Loucy (cell line): ENCODE measurements around the gene RABGGTA.

Experiments
- H2AFZ ChIP-seq: fragments of 200-600 bp; sonication (generic); 2 replicates; pipeline ENCODE4 v1.6.0; 2016; ENCODE audit warnings: antibody characterized with exemption, mild to moderate bottlenecking, low read length, moderate library complexity
- H3F3A ChIP-seq: fragments of 200-600 bp; 2 replicates; pipeline ENCODE4 v1.6.0; 2016; ENCODE audit warnings: antibody characterized with exemption, low read depth, mild to moderate bottlenecking
- H3K27me3 ChIP-seq: fragments of 200-600 bp; sonication (generic); 2 replicates; pipeline ENCODE4 v1.6.1; 2014; ENCODE audit warnings: low read length, mild to moderate bottlenecking; ENCODE audit not compliant: insufficient read depth, poor library complexity, severe bottlenecking
- H3K36me3 ChIP-seq: fragments of 200-600 bp; sonication (generic); 2 replicates; pipeline ENCODE4 v1.6.1; 2016; ENCODE audit warnings: low read length; ENCODE audit not compliant: insufficient read depth
- H3K4me1 ChIP-seq: fragments of 200-600 bp; sonication (generic); 2 replicates; pipeline ENCODE4 v1.5.1; 2014; ENCODE audit warnings: low read length, mild to moderate bottlenecking; ENCODE audit not compliant: insufficient read depth, poor library complexity, severe bottlenecking
- H3K4me2 ChIP-seq: fragments of 200-600 bp; sonication (generic); 2 replicates; pipeline ENCODE4 v1.6.0; 2014; ENCODE audit warnings: antibody characterized with exemption, low read length, low read depth, mild to moderate bottlenecking; ENCODE audit not compliant: poor library complexity, severe bottlenecking
- H3K4me3 ChIP-seq: fragments of 200-600 bp; sonication (generic); 2 replicates; pipeline ENCODE4 v1.5.1; 2014; ENCODE audit warnings: low read length, mild to moderate bottlenecking, mixed read lengths; ENCODE audit not compliant: poor library complexity, severe bottlenecking
- H3K79me2 ChIP-seq: fragments of 200-600 bp; sonication (generic); 2 replicates; pipeline ENCODE4 v1.6.1; 2014; ENCODE audit warnings: low read length; ENCODE audit not compliant: insufficient read depth
- H3K9ac ChIP-seq: fragments of 200-600 bp; sonication (generic); 2 replicates; pipeline ENCODE4 v1.6.0; 2014; ENCODE audit warnings: mild to moderate bottlenecking, low read depth, low read length, moderate library complexity; ENCODE audit not compliant: poor library complexity, severe bottlenecking
- H3K9me2 ChIP-seq: fragments of 200-600 bp; sonication (generic); replicated peaks from 2 replicates; pipeline ENCODE4 v1.6.1; 2016; ENCODE audit warnings: low read depth, low read length, mixed read lengths
- H3K9me3 ChIP-seq: fragments of 200-600 bp; sonication (generic); 2 replicates; pipeline ENCODE4 v1.6.1; 2014; ENCODE audit warnings: mild to moderate bottlenecking, antibody characterized with exemption, low read length, low read depth; ENCODE audit not compliant: insufficient read depth
- H4K20me1 ChIP-seq: fragments of 200-600 bp; sonication (generic); 2 replicates; pipeline ENCODE4 v1.6.0; 2014; ENCODE audit warnings: antibody characterized with exemption, low read length, mild to moderate bottlenecking; ENCODE audit not compliant: insufficient read depth, poor library complexity, severe bottlenecking
- EZH2phosphoT487 ChIP-seq: fragments of 200-600 bp; IDR thresholded peaks from 2 replicates; pipeline ENCODE4 v1.6.1; 2018; ENCODE audit warnings: antibody characterized with exemption, mild to moderate bottlenecking, moderate library complexity, borderline replicate concordance
- TF ChIP-seq, protein P1 (sequence below): fragments of 200-600 bp; sonication (generic); conservative IDR thresholded peaks from 2 replicates; pipeline ENCODE4 v1.5.1; 2014; ENCODE audit warnings: mild to moderate bottlenecking, antibody characterized with exemption, low read length

RABGGTA gene

DNA sequence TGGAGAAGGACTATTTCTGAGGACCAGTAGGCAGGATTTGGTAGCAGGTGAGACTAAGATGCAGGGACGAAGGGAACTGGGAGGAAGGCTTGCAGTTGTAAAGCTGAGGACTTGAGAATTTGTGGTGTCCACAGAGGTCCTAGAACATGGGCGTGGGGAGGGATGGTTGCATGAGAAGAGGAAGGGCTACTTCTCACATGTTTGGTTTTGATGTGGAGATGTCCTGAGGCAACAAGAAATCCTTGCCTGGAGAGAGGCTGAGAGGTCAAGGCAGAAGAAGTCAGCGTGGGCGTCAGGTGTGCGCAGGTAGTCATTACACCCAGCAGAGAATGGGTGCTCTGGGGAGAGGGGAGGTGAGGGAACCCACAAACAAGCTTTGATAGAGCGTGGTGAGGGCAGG, 5.7 kb upstream of the RABGGTA start:
- Histone ChIP-seq H3K9me2 (no peaks in the 10 kb centered on the region), H3K4me2 (no peak overlapping the region), H3K36me3 (no peaks in the 10 kb centered on the region), H3K27me3 (no peaks in the 10 kb centered on the region), H3K9ac (no peak overlapping the region), H2AFZ (no peak overlapping the region), H3F3A (no peaks in the 10 kb centered on the region), H3K79me2 (peaks cover 5% of the 10 kb centered on the region; the same call in 1 of the 2 replicates), H4K20me1 (no peaks in the 10 kb centered on the region), H3K4me3 (no peak overlapping the region), H3K4me1 (peaks cover 26% of the 10 kb centered on the region), H3K9me3 (no peaks in the 10 kb centered on the region)
- TF ChIP-seq, protein P1, sequence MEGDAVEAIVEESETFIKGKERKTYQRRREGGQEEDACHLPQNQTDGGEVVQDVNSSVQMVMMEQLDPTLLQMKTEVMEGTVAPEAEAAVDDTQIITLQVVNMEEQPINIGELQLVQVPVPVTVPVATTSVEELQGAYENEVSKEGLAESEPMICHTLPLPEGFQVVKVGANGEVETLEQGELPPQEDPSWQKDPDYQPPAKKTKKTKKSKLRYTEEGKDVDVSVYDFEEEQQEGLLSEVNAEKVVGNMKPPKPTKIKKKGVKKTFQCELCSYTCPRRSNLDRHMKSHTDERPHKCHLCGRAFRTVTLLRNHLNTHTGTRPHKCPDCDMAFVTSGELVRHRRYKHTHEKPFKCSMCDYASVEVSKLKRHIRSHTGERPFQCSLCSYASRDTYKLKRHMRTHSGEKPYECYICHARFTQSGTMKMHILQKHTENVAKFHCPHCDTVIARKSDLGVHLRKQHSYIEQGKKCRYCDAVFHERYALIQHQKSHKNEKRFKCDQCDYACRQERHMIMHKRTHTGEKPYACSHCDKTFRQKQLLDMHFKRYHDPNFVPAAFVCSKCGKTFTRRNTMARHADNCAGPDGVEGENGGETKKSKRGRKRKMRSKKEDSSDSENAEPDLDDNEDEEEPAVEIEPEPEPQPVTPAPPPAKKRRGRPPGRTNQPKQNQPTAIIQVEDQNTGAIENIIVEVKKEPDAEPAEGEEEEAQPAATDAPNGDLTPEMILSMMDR: no peak
- no peak for TF ChIP-seq EZH2phosphoT487

DNA sequence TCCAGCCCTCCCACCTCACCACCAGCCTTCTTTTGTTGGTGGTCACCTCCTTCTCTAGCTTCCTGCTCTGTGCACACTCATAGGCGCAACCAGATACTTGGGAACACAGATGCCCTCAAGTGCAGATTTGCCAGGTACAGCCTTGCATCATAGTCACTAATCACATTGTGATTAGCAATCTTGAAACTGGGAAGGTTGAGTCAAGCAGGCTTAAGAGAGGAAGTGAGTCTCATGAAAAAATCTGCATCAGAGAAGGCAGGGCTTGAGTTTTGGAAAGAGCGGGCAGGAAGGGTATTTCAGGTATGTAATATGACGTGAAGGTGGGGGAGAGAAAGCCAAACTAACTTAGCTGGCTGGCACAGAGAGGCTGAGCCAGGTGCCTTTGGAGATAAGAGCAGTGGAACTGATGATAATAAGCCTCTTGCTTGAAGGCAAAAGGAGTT, 2.7 kb upstream of the RABGGTA start:
- Histone ChIP-seq H3K9ac (no peak overlapping the region), H4K20me1 (no peaks in the 10 kb centered on the region), H3K27me3 (no peaks in the 10 kb centered on the region), H3K4me2 (no peak overlapping the region), H3K9me3 (no peaks in the 10 kb centered on the region), H3K79me2 (peaks cover 14% of the 10 kb centered on the region; the same call in 1 of the 2 replicates), H3K4me1 (peaks cover 35% of the 10 kb centered on the region), H3K9me2 (no peaks in the 10 kb centered on the region), H3K36me3 (no peaks in the 10 kb centered on the region), H2AFZ (no peak overlapping the region), H3K4me3 (no peak overlapping the region), H3F3A (no peaks in the 10 kb centered on the region)
- TF ChIP-seq, protein P1: no peak
- TF ChIP-seq EZH2phosphoT487: no peak

DNA sequence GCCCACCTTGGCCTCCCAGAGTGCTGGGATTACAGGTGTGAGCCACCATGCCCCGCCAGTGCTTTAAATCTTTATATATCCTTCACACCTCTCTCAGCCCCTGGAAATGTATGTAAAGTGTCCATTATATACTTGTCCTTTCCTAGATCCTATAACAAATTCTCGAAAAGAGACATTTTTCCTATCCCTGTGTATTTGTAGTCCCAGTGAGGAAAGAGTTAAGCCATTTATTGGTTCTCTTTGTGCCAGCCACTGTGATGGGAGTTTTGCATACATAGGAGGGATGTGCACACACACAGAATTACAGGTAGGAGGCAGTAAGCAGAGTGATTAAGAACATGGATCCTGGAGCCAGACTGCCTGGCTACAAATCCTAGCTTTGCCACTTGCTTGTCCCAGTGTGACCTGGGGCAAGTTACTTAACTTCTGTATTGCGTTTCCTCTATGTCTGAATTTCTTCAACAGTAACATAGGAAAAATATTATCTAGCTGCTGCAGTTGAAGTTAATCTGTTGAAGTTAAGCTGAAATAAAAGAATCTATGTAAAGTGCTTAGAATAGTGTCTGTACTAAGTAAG, 2.1 kb upstream of the RABGGTA start:
- H3F3A ChIP-seq: no peaks in the 10 kb centered on the region
- no peaks in the 10 kb centered on the region for H3K36me3 ChIP-seq
- no peak overlapping the region for H3K4me3 ChIP-seq
- no peaks in the 10 kb centered on the region for H4K20me1 ChIP-seq
- no peak overlapping the region for H3K9ac ChIP-seq
- no peak overlapping the region for H3K4me2 ChIP-seq
- H3K9me3 ChIP-seq: no peaks in the 10 kb centered on the region
- no peaks in the 10 kb centered on the region for H3K9me2 ChIP-seq
- TF ChIP-seq EZH2phosphoT487: no peak
- TF ChIP-seq, protein P1: peak; percentile 45
- H3K27me3 ChIP-seq: no peaks in the 10 kb centered on the region
- no peak overlapping the region for H2AFZ ChIP-seq
- peaks cover 28% of the 10 kb centered on the region for H3K4me1 ChIP-seq
- H3K79me2 ChIP-seq: peaks cover 14% of the 10 kb centered on the region; the same call in 1 of the 2 replicates
